Erythroblast (primary cell): Measurements from ENCODE around the gene B4GALT6.
"Not testable (repeated sequence)": the region's sequence is repeated elsewhere in the genome, so short reads cannot be mapped to it uniquely, and the experiment has no call there.

ENCODE experiments used
- DNase-seq, 2 experiments: peaks; one replicate each; lab custom pipeline; 2025; lab: John Stamatoyannopoulos, UW
- GATA1 ChIP-seq: IDR thresholded peaks from 2 replicates; pipeline ENCODE4 v1.6.1; 2011; ENCODE audit warnings: low read depth, mild to moderate bottlenecking, control low read depth, low read length, moderate library complexity
- POLR2A ChIP-seq: IDR thresholded peaks from 2 replicates; pipeline ENCODE4 v1.6.1; 2011; ENCODE audit warnings: mild to moderate bottlenecking, low read length

The B4GALT6 gene, protein sequence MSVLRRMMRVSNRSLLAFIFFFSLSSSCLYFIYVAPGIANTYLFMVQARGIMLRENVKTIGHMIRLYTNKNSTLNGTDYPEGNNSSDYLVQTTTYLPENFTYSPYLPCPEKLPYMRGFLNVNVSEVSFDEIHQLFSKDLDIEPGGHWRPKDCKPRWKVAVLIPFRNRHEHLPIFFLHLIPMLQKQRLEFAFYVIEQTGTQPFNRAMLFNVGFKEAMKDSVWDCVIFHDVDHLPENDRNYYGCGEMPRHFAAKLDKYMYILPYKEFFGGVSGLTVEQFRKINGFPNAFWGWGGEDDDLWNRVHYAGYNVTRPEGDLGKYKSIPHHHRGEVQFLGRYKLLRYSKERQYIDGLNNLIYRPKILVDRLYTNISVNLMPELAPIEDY

DNA sequence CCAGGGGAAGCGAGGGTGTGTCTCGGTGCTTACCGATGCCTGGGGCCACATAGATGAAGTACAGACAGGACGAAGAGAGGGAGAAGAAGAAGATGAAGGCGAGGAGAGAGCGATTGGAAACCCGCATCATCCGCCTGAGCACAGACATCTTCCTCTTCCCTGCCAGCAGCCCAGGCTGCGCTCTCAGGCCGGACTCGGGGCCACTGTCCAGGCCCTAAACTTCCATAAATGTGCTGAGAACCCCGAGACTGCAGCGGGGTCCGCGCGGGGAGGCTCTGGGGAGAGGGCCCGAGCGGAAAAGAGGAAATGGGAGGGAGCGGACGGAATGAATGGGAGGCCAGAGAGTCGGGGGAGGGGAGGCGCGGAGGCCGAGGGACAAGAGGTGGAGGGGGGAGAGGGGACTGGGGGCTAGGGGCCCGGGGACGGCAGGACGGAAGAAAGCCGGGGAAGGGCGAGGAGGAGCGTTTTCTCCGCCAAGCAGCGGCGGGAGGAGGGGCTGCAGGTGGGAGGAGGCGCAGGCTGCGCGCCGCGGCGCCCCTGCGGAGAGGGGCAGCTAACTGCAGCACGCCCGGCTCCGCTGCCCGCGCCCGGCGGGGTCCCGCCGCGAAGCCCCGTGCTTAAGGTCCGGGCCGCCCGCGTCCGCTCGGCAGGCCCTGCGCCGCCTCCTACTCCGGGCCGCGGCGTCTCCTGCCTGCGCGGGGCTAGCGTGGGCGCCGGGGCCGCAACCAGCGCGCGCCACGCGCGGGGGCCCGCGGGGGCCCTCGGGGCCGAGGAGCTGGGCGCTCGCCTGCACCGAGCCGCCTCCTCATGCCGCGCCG, at the start of gene B4GALT6:
Gene B4GALT6 (minus strand): TSS at position 303 of the 818 bp plus-strand sequence. CDS start 155 bp downstream, at position 148.
- DNase-seq = peak; percentile 74 to 77

DNA sequence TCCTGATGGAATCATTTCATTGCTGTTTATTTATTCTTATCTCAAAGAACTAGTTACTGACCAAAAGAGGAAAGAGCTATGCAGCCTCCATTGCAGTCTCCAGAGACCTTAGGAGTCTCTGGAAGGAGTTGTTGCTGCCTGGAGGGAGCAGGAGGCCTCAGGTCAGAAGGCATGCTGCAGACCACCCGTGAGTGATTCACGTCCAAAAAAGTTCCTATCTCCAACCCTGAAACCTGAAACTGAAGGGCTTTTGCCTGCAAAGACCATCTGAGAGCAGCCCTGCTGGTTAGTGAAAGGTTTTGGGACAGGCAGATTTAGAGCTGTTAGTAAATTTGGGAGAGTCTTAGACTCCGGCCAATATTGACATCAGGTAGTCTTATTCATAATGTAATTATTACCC, 47.2 kb upstream of the B4GALT6 start:
- TF ChIP-seq GATA1 (no peak), POLR2A (no peak)
- no peak for DNase-seq

More for the DNA sequence above, at the start of gene B4GALT6:
- TF ChIP-seq GATA1 (no peak), POLR2A (no peak)

- not testable (repeated sequence) for DNase-seq
Observed at GRCh38 chr18:31729196-31729595, 44.8 kb upstream of the B4GALT6 start.

- DNase-seq = no peak
- no peak for TF ChIP-seq GATA1
- no peak for TF ChIP-seq POLR2A
Observed at GRCh38 chr18:31723990-31724711, 39.8 kb upstream of the B4GALT6 start.

DNA sequence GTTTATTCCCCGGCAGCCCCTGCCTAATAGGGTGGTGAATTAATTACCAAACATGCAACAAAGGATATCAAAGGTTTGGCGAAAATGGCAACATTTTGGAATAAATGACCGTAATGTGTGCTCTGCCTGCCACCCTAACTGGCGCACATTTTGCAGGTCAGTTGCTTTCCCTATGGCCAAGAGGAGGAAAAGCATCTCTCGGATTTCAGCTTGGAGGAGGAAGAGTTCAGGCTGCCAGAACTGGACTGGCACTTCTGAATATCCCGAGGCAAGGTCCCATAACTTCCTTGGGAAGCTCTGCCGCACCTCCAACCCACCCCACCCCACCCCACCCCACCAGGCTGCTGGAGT, 39.2 kb upstream of the B4GALT6 start:
- TF ChIP-seq POLR2A (no peak), GATA1 (no peak)
- DNase-seq = no peak

DNA sequence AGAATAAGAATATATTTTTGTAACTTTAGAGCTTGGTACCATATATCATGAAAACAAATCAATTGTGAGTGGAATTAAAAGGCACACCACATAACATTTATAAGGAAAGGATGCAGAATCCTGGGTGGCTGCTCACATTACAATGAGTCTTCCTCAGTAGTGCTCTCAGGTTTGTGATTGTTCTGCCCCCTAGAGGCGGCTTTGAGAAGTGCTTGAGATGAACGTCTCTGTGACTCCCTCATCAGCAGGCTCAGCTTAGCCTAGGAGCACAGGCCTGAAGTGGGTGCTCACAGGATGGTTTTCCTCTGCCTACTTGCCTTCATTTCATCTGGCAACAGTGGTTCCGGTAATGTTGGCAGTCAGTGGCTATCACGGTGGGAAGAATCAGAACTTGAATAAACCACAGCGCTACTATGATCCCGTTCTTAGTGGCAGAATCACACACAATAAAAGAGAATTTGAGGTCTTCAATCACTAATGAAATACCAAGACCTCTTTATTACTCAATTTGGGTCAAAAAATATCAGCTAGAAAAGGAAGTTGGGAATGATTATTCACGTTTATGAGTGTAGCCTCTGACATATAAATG, 38.1 kb upstream of the B4GALT6 start:
- peak; percentile 82 to 90 for DNase-seq
- no peak for TF ChIP-seq GATA1
- no peak for TF ChIP-seq POLR2A

- DNase-seq = no peak
- TF ChIP-seq GATA1 = no peak
- TF ChIP-seq POLR2A = no peak
Observed at GRCh38 chr18:31721601-31722000, 37.2 kb upstream of the B4GALT6 start.

DNA sequence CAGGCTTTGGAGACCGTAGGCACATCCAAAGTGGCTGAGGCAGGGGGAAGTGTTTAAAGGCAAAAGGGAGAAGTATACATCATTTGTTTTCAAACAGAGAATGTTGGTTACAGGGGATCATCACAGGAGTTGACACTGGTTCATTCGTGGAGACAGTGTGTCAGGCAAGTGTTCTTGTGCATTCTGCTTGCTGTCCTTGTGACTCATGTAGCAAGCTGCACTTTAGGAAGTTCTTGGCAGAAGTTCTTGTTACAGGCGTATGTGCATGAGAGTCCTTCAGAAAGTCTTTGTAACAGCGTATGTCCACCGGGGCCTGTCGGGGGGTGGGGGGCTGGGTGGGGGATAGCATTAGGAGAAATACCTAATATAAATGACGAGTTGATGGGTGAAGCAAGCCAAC, 36.5 kb upstream of the B4GALT6 start:
- DNase-seq = no peak

DNA sequence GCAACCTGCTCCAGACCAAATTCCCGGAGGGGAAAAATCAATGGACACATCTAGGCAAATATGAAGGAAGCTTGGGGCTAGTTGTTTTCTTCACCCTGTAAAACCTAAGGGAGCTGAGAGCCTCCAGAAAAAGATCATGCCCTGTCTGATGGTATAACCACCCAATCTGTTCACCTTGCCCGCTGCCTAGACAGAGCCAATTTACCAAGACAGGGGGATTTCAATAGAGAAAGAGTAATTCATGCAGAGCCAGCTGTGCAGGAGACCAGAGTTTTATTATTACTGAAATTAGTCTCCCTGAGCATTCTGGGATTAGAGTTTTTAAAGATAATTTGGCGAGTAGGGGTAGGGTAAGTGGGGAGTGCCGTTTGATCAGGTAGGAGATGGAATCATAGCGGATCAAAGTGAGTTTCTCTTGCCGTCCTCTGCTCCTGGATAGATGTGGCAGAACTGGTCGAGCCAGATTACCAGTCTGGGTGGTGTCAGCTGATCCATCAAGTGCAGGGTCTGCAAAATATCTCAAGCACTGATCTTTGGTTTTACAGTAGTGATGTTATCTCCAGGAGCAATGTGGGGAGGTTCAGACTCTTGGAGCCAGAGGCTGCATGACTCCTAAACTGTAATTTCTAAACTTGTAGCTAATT, 35.1 kb upstream of the B4GALT6 start:
- TF ChIP-seq POLR2A = no peak
- TF ChIP-seq GATA1 = no peak
- no peak for DNase-seq

More for the DNA sequence above, 36.5 kb upstream of the B4GALT6 start:
- TF ChIP-seq POLR2A (no peak), GATA1 (no peak)

- TF ChIP-seq POLR2A = no peak
- no peak for TF ChIP-seq GATA1
- DNase-seq = no peak
Observed at GRCh38 chr18:31718386-31718785, 34.0 kb upstream of the B4GALT6 start.

DNA sequence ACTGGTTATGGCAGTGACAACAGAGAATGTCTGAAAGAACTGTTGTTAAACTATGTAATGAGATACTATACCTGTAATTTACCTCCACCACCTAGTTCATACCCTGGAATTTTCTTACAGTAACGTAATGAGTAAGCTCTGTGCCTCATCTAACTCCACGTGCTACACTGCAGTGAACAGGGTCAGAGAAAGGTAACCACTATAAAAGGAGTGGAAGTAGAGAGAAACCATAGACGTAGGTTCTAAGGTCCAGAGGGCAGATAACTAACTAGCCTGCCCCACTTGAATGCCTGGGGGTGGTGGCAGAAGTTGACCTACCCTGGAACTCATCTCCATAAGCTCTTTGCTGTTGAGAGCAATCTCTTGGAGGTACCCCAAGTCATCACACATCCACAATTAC, 32.0 kb upstream of the B4GALT6 start:
- TF ChIP-seq POLR2A = no peak
- TF ChIP-seq GATA1 = no peak
- no peak for DNase-seq

- no peak for TF ChIP-seq GATA1
- TF ChIP-seq POLR2A = no peak
- DNase-seq = peak; percentile 78 to 84
Observed at GRCh38 chr18:31711365-31712172, 27.2 kb upstream of the B4GALT6 start.
